IMR-90 (cell line): ENCODE data around the gene TCHP. TPM values are rescaled to one million over a fixed set of nuclear protein-coding genes. Genes with fewer than 3 reads are reported as not detected.
A peak's percentile ranks its signal among the peaks of the same experiment; 100 is the strongest.

ENCODE experiments used
- ATAC-seq: fragments of 200-7000 bp; cut with Tn5 transposase; 2 replicates; pipeline ENCODE4 v1.9.1; 2020; ENCODE audit warnings: low read depth, mild to moderate bottlenecking, moderate library complexity
- BruUV-seq: library from RNA; stranded (reverse); fragments of 400-500 nt; replicated peaks from 2 replicates; lab custom pipeline; 2021; lab: Mats Ljungman, UMichigan
- CTCF ChIA-PET: fragments of 300-600 bp; formaldehyde crosslinking; extraction: SDS; loops from one replicate; lab custom pipeline; 2021; ENCODE audit warnings: antibody characterized with exemption; lab: Yijun Ruan, JAX
- POLR2A ChIA-PET: fragments of 300-600 bp; sonication (Branson Sonifier 250); formaldehyde crosslinking; loops from one replicate; lab custom pipeline; 2022; ENCODE audit warnings: antibody characterized with exemption; ENCODE audit not compliant: unreplicated experiment; lab: Charles Lee
- DNase-seq: peaks from one replicate; pipeline ENCODE4 v3.0.0; 2013
- H2AFZ ChIP-seq: replicated peaks from 2 replicates; pipeline ENCODE3; 2013; ENCODE audit warnings: low read length, mild to moderate bottlenecking; ENCODE audit not compliant: poor library complexity
- H2AK5ac ChIP-seq: 2 replicates; pipeline ENCODE4 v1.6.1; 2013; ENCODE audit warnings: low read depth, low read length, inconsistent platforms
- H2AK9ac ChIP-seq: replicated peaks from 2 replicates; pipeline ENCODE3; 2013; ENCODE audit warnings: mild to moderate bottlenecking, low read depth, low read length, moderate library complexity; ENCODE audit not compliant: poor library complexity
- H2BK120ac ChIP-seq: 2 replicates; pipeline ENCODE4 v1.6.1; 2013; ENCODE audit warnings: low read depth, low read length, inconsistent platforms
- H2BK15ac ChIP-seq: 3 replicates; pipeline ENCODE4 v1.6.1; 2013; ENCODE audit warnings: low read depth, low read length, inconsistent platforms
- H2BK20ac ChIP-seq: 2 replicates; pipeline ENCODE4 v1.6.1; 2013; ENCODE audit warnings: low read depth, mild to moderate bottlenecking, inconsistent platforms, low read length, moderate library complexity
- H2BK5ac ChIP-seq: 2 replicates; pipeline ENCODE4 v1.6.1; 2013; ENCODE audit warnings: mild to moderate bottlenecking, low read depth, low read length, inconsistent platforms; ENCODE audit not compliant: poor library complexity, severe bottlenecking
- H3K14ac ChIP-seq: replicated peaks from 2 replicates; pipeline ENCODE4 v1.6.1; 2013; ENCODE audit warnings: low read depth, low read length, inconsistent platforms
- H3K18ac ChIP-seq: 2 replicates; pipeline ENCODE4 v1.6.1; 2013; ENCODE audit warnings: low read depth, low read length, control low read depth
- H3K23ac ChIP-seq: 2 replicates; pipeline ENCODE4 v1.6.1; 2013; ENCODE audit warnings: low read depth, low read length, inconsistent platforms
- H3K27ac ChIP-seq: 2 replicates; pipeline ENCODE4 v1.5.1; 2013; ENCODE audit warnings: mild to moderate bottlenecking, control low read depth, low read length; ENCODE audit not compliant: insufficient read depth
- H3K27me3 ChIP-seq: 2 replicates; pipeline ENCODE4 v1.6.1; 2013; ENCODE audit warnings: low read length; ENCODE audit not compliant: control insufficient read depth, insufficient read depth
- H3K36me3 ChIP-seq: 2 replicates; pipeline ENCODE4 v1.6.1; 2013; ENCODE audit warnings: low read length, mixed read lengths; ENCODE audit not compliant: control insufficient read depth, insufficient read depth
- H3K4ac ChIP-seq: 2 replicates; pipeline ENCODE4 v1.6.1; 2013; ENCODE audit warnings: low read depth, low read length, inconsistent platforms
- H3K4me1 ChIP-seq: 2 replicates; pipeline ENCODE4 v1.6.1; 2013; ENCODE audit warnings: low read length, mixed read lengths; ENCODE audit not compliant: control insufficient read depth, insufficient read depth
- H3K4me2 ChIP-seq: 2 replicates; pipeline ENCODE4 v1.6.1; 2013; ENCODE audit warnings: low read depth, mild to moderate bottlenecking, control low read depth, low read length, moderate library complexity
- H3K4me3 ChIP-seq: 2 replicates; pipeline ENCODE4 v1.5.1; 2013; ENCODE audit warnings: low read depth, mild to moderate bottlenecking, control low read depth, low read length, moderate library complexity; ENCODE audit not compliant: insufficient read depth
- H3K56ac ChIP-seq: 2 replicates; pipeline ENCODE4 v1.6.1; 2013; ENCODE audit warnings: low read length, inconsistent platforms; ENCODE audit not compliant: insufficient read depth; ENCODE audit errors: extremely low read depth
- H3K79me1 ChIP-seq, 2 experiments: 2 replicates each; pipeline ENCODE4 v1.6.1; 2013; ENCODE audit warnings: low read length in 2 of 2, inconsistent platforms in 1 of 2, low read depth in 1 of 2
- H3K9ac ChIP-seq: 2 replicates; pipeline ENCODE4 v1.6.1; 2013; ENCODE audit warnings: low read depth, low read length, control low read depth
- H3K9me1 ChIP-seq: 2 replicates; pipeline ENCODE4 v1.6.1; 2013; ENCODE audit warnings: low read length, inconsistent platforms; ENCODE audit not compliant: insufficient read depth
- H3K9me3 ChIP-seq: 2 replicates; pipeline ENCODE4 v1.6.1; 2013; ENCODE audit warnings: low read length; ENCODE audit not compliant: control insufficient read depth, insufficient read depth
- H4K20me1 ChIP-seq: 2 replicates; pipeline ENCODE4 v1.6.1; 2013; ENCODE audit warnings: low read length, inconsistent platforms; ENCODE audit not compliant: insufficient read depth
- H4K5ac ChIP-seq: 2 replicates; pipeline ENCODE4 v1.6.1; 2013; ENCODE audit warnings: mild to moderate bottlenecking, low read depth, low read length, control low read depth
- H4K8ac ChIP-seq, 2 experiments: 2 replicates each; pipeline ENCODE4 v1.6.1; 2013; ENCODE audit warnings: low read depth in 2 of 2, low read length in 2 of 2, control low read depth in 1 of 2, inconsistent platforms in 1 of 2
- H4K91ac ChIP-seq: 2 replicates; pipeline ENCODE4 v1.6.1; 2013; ENCODE audit warnings: low read depth, low read length, inconsistent platforms; ENCODE audit not compliant: insufficient read depth
- BHLHE40 ChIP-seq: fragments of 150-350 bp; IDR thresholded peaks from 2 replicates; pipeline ENCODE4 v1.6.1; 2016; ENCODE audit warnings: mild to moderate bottlenecking, low read depth, low read length
- CEBPB ChIP-seq: IDR thresholded peaks from 2 replicates; pipeline ENCODE4 v1.6.1; 2012; ENCODE audit warnings: low read depth, low read length, improper control_type of control experiment
- CTCF ChIP-seq: conservative IDR thresholded peaks from 2 replicates; pipeline ENCODE4 v1.5.1; 2012; ENCODE audit warnings: mild to moderate bottlenecking, low read depth, low read length, improper control_type of control experiment
- MAFK ChIP-seq: IDR thresholded peaks from 2 replicates; pipeline ENCODE4 v1.6.1; 2012; ENCODE audit warnings: low read depth, low read length, improper control_type of control experiment
- MAZ ChIP-seq: IDR thresholded peaks from 2 replicates; pipeline ENCODE4 v1.6.1; 2012; ENCODE audit warnings: low read depth, mild to moderate bottlenecking, low read length, improper control_type of control experiment, moderate library complexity, borderline replicate concordance
- MXI1 ChIP-seq: IDR thresholded peaks from 2 replicates; pipeline ENCODE4 v1.6.1; 2012; ENCODE audit warnings: low read depth, mild to moderate bottlenecking, low read length, moderate library complexity, borderline replicate concordance
- POLR2A ChIP-seq: IDR thresholded peaks from 2 replicates; pipeline ENCODE4 v1.6.1; 2012; ENCODE audit warnings: mild to moderate bottlenecking, low read depth, low read length
- RAD21 ChIP-seq: IDR thresholded peaks from 2 replicates; pipeline ENCODE4 v1.6.1; 2012; ENCODE audit warnings: low read length, improper control_type of control experiment
- RFX5 ChIP-seq: IDR thresholded peaks from 2 replicates; pipeline ENCODE4 v1.8.0; 2012; ENCODE audit warnings: low read depth, mild to moderate bottlenecking, low read length, moderate library complexity
- SMC3 ChIP-seq: fragments of 150-350 bp; IDR thresholded peaks from 2 replicates; pipeline ENCODE4 v1.6.1; 2016; ENCODE audit warnings: low read depth, mild to moderate bottlenecking, antibody characterized with exemption, low read length, moderate library complexity
- WGBS, 2 experiments: methylation state at CpG; one replicate each; pipeline versions ENCODE4 v1.1.5 to v1.1.7; 2013; ENCODE audit warnings: missing lambda C conversion rate in 2 of 2; ENCODE audit not compliant: insufficient read length in 1 of 2; ENCODE audit errors: extremely low coverage in 2 of 2; 5-methylcytosine and 5-hydroxymethylcytosine counted together
- dilution Hi-C: fragments of 300-500 bp; cut with HindIII; formaldehyde crosslinking; loops from one replicate; pipeline ENCODE4 v1.14.3; 2018; ENCODE audit warnings: low sequenced_read_pairs; ENCODE audit not compliant: unreplicated experiment
- in situ Hi-C: fragments of 300-500 bp; cut with MboI; formaldehyde crosslinking; loops from 3 replicates; pipeline ENCODE4 v1.14.3; 2019; ENCODE audit warnings: low sequenced_read_pairs, inconsistent platforms, mixed read lengths
- intact Hi-C: fragments of 100-400 bp; cut with micrococcal nuclease; formaldehyde crosslinking; loops from 2 replicates; pipeline ENCODE4 v1.10.0; 2022
- polyA plus RNA-seq, 3 experiments: library from polyadenylated mRNA; depleted of rRNA; stranded (reverse); fragments of >200 nt; gene quantifications; 2 replicates each; pipeline ENCODE4 v1.2.3, GENCODE V29; 2012; ENCODE audit warnings: low replicate concordance in 1 of 3
- total RNA-seq: library from RNA; depleted of rRNA; stranded (reverse); fragments of >200 nt; gene quantifications from 2 replicates; pipeline ENCODE4 v1.2.3, GENCODE V29; 2012
- TF ChIP-seq, protein P1 (sequence below): fragments of 150-350 bp; IDR thresholded peaks from 2 replicates; pipeline ENCODE4 v1.6.1; 2016; ENCODE audit warnings: low read depth, mild to moderate bottlenecking, low read length, moderate library complexity, borderline replicate concordance
- TF ChIP-seq, protein P2 (sequence below): fragments of 150-350 bp; IDR thresholded peaks from 2 replicates; pipeline ENCODE4 v1.6.1; 2017; ENCODE audit warnings: mild to moderate bottlenecking, antibody characterized with exemption, low read length, low read depth

The TCHP gene
- total and polyA plus RNA-seq, 2 of the 4 experiments (the other 2 are of a cell fraction), result 6.1 to 13.4 TPM

DNA sequence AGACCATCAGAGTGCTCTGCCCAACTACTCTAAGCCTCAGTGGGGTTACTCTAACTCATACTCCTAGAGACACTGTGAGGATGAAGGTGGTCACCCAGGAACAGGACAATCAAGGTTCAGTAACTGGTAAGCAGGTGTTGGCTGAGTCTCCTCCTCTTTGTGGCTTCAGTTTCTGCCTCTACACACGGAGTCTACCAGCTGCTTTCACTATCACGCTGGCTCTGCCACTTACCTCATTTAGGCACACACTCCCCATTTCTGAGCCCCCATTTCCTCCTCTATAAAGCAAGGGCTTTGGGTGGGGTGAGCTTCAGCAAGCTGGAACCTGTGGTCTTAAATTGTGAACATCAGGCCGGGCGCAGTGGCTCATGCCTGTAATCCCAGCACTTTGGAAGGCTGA is 7.3 kb upstream of the TCHP start:
- H2BK15ac ChIP-seq, result 0 out of 3 replicates have a peak overlapping the region, but pooled peaks have one; percentile 9
- no peak overlapping the region for H3K9ac ChIP-seq
- no peaks in the 10 kb centered on the region; the same call in 1 of the 2 replicates for H3K27me3 ChIP-seq
- H2AK9ac ChIP-seq, result no peak overlapping the region
- H3K27ac ChIP-seq, result no peak overlapping the region
- no peaks in the 10 kb centered on the region for H4K20me1 ChIP-seq
- H3K36me3 ChIP-seq, result no peaks in the 10 kb centered on the region
- no peak overlapping the region for H3K56ac ChIP-seq
- H3K9me3 ChIP-seq, result no peaks in the 10 kb centered on the region
- no peak for DNase-seq
- H3K79me1 ChIP-seq, result no peaks in the 10 kb centered on the region
- no CpG with 5 or more reads among the region's 4 CpGs for WGBS, 2 experiments
- dilution Hi-C loops, result no loop called here
- in situ Hi-C loops, result no loop called here
- ChIA-PET POLR2A (no interaction called here), CTCF (no interaction called here)
- no peak overlapping the region for H3K4me2 ChIP-seq
- no peak overlapping the region for H2BK120ac ChIP-seq
- no peak overlapping the region for H4K8ac ChIP-seq
- peaks cover 4% of the 10 kb centered on the region; the same call in 1 of the 2 replicates for H3K9me1 ChIP-seq
- TF ChIP-seq, protein P1, sequence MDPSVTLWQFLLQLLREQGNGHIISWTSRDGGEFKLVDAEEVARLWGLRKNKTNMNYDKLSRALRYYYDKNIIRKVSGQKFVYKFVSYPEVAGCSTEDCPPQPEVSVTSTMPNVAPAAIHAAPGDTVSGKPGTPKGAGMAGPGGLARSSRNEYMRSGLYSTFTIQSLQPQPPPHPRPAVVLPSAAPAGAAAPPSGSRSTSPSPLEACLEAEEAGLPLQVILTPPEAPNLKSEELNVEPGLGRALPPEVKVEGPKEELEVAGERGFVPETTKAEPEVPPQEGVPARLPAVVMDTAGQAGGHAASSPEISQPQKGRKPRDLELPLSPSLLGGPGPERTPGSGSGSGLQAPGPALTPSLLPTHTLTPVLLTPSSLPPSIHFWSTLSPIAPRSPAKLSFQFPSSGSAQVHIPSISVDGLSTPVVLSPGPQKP, result no peak
- TF ChIP-seq POLR2A (no peak), BHLHE40 (no peak), MXI1 (no peak), CTCF (no peak), RAD21 (no peak), MAZ (no peak), CEBPB (no peak), RFX5 (no peak), MAFK (no peak), SMC3 (no peak)
- TF ChIP-seq, protein P2, sequence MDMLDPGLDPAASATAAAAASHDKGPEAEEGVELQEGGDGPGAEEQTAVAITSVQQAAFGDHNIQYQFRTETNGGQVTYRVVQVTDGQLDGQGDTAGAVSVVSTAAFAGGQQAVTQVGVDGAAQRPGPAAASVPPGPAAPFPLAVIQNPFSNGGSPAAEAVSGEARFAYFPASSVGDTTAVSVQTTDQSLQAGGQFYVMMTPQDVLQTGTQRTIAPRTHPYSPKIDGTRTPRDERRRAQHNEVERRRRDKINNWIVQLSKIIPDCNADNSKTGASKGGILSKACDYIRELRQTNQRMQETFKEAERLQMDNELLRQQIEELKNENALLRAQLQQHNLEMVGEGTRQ, result no peak
- H4K5ac ChIP-seq, result no peak overlapping the region
- H3K23ac ChIP-seq, result no peak overlapping the region
- no peak overlapping the region for H2AK5ac ChIP-seq
- H2AFZ ChIP-seq, result no peak overlapping the region
- H3K14ac ChIP-seq, result no peak overlapping the region
- H4K91ac ChIP-seq, result no peak overlapping the region
- no peak overlapping the region for H2BK5ac ChIP-seq
- no peak overlapping the region for H2BK20ac ChIP-seq
- intact Hi-C loops, result no loop called here
- no peak for ATAC-seq
- 0 out of 2 replicates have a peak, but pooled peaks cover 6% of the 10 kb centered on the region for H3K4me1 ChIP-seq
- no peak overlapping the region for H3K18ac ChIP-seq
- no peak overlapping the region for H3K4me3 ChIP-seq
- no peak overlapping the region for H3K4ac ChIP-seq
- BruUV-seq, result no TSS peak
